B cell (primary cell): ENCODE measurements around the gene OR2T3. TPM values are rescaled to one million over a fixed set of nuclear protein-coding genes. Genes with fewer than 3 reads are reported as not detected.
"Not testable (repeated sequence)": the region's sequence is repeated elsewhere in the genome, so short reads cannot be mapped to it uniquely, and the experiment has no call there.

Experiments
- ATAC-seq: fragments of 200-7000 bp; cut with Tn5 transposase; one replicate; pipeline ENCODE4 v1.10.0; 2021; ENCODE audit warnings: low read depth, mild to moderate bottlenecking, moderate number of reproducible peaks, moderate library complexity
- CTCF ChIA-PET: fragments of 350-600 bp; sonication (Branson Sonifier 250); formaldehyde crosslinking; loops from one replicate; lab custom pipeline; 2021; ENCODE audit warnings: antibody characterized with exemption, inconsistent platforms; lab: Charles Lee
- POLR2A ChIA-PET: fragments of 350-600 bp; sonication (Branson Sonifier 250); formaldehyde crosslinking; loops from one replicate; lab custom pipeline; 2021; ENCODE audit warnings: antibody characterized with exemption; lab: Charles Lee
- DNase-seq: peaks from one replicate; pipeline ENCODE4 v3.0.0; 2013
- H2AFZ ChIP-seq: 2 replicates; pipeline ENCODE4 v1.6.1; 2012; ENCODE audit warnings: mild to moderate bottlenecking, low read depth, low read length; ENCODE audit not compliant: insufficient read depth, poor library complexity, severe bottlenecking
- H3K27ac ChIP-seq, 2 donors: 1 replicate in 1 of 2; 2 replicates in 1 of 2; pipeline ENCODE4 v1.5.1; 2012 to 2013; ENCODE audit warnings: low read length in 2 of 2, mild to moderate bottlenecking in 2 of 2, moderate library complexity in 1 of 2
- H3K27me3 ChIP-seq, 4 experiments: fragments of 200-600 bp in 1 of 4; sonication (generic) in 1 of 4; replicated peaks in 1 of 4; 1 replicate in 2 of 4; 2 replicates in 2 of 4; pipeline versions ENCODE4 v1.6.1 to v1.7.0; 2013 to 2016; ENCODE audit warnings: low read length in 3 of 4, mild to moderate bottlenecking in 2 of 4, mixed read lengths in 1 of 4, moderate library complexity in 1 of 4; ENCODE audit not compliant: insufficient read depth in 4 of 4, control insufficient read depth in 3 of 4; ENCODE audit errors: control extremely low read depth in 1 of 4
- H3K36me3 ChIP-seq, 2 experiments: replicated peaks in 1 of 2; 1 replicate in 1 of 2; 2 replicates in 1 of 2; pipeline versions ENCODE4 v1.6.1 to v1.7.1; 2013; ENCODE audit warnings: low read length in 1 of 2; ENCODE audit not compliant: insufficient read depth in 2 of 2, control insufficient read depth in 1 of 2; ENCODE audit errors: control extremely low read depth in 1 of 2, extremely low read depth in 1 of 2
- H3K4me1 ChIP-seq, 2 donors: fragments of 200-600 bp in 1 of 2; sonication (generic) in 1 of 2; 1 replicate in 1 of 2; 2 replicates in 1 of 2; pipeline versions ENCODE4 v1.5.1 to v1.6.1; 2013 to 2017; ENCODE audit warnings: low read length in 2 of 2; ENCODE audit not compliant: control insufficient read depth in 2 of 2, insufficient read depth in 2 of 2
- H3K4me2 ChIP-seq: replicated peaks from 2 replicates; pipeline ENCODE3; 2012; ENCODE audit warnings: mild to moderate bottlenecking, low read depth, low read length; ENCODE audit not compliant: poor library complexity, severe bottlenecking
- H3K4me3 ChIP-seq, 5 experiments: fragments of 200-600 bp in 1 of 5; sonication (generic) in 1 of 5; 1 replicate in 3 of 5; 2 replicates in 2 of 5; pipeline versions ENCODE4 v1.5.1 to v1.7.0; 2011 to 2016; ENCODE audit warnings: low read length in 4 of 5, mild to moderate bottlenecking in 4 of 5, low read depth in 2 of 5, control low read depth in 1 of 5, moderate library complexity in 1 of 5; ENCODE audit not compliant: insufficient read depth in 1 of 5; ENCODE audit errors: control extremely low read depth in 1 of 5, extremely low read depth in 1 of 5
- H3K79me2 ChIP-seq: fragments of 200-600 bp; sonication (generic); one replicate; pipeline ENCODE4 v1.6.0; 2016; ENCODE audit warnings: low read length; ENCODE audit not compliant: control insufficient read depth, insufficient read depth
- H3K9ac ChIP-seq: fragments of 200-600 bp; sonication (generic); 2 replicates; pipeline ENCODE4 v1.6.1; 2017; ENCODE audit warnings: mild to moderate bottlenecking, low read length, moderate library complexity
- H3K9me3 ChIP-seq, 3 donors: one replicate each; pipeline versions ENCODE4 v1.6.1 to v1.7.1; 2013; ENCODE audit warnings: low read length in 2 of 3; ENCODE audit not compliant: control insufficient read depth in 2 of 3, insufficient read depth in 1 of 3; ENCODE audit errors: control extremely low read depth in 1 of 3
- H4K20me1 ChIP-seq: 2 replicates; pipeline ENCODE4 v1.6.0; 2012; ENCODE audit warnings: mild to moderate bottlenecking, low read length; ENCODE audit not compliant: insufficient read depth, control insufficient read depth, poor library complexity, severe bottlenecking
- H3K27ac Mint-ChIP-seq: one replicate; pipeline ENCODE4 v1.8.0; 2021; ENCODE audit warnings: mixed read lengths
- H3K27me3 Mint-ChIP-seq: one replicate; pipeline ENCODE4 v1.8.0; 2021; ENCODE audit warnings: mixed read lengths
- H3K4me1 Mint-ChIP-seq: one replicate; pipeline ENCODE4 v1.8.0; 2021; ENCODE audit warnings: mixed read lengths
- H3K4me3 Mint-ChIP-seq: one replicate; pipeline ENCODE4 v1.8.0; 2021; ENCODE audit warnings: mixed read lengths
- H3K9me3 Mint-ChIP-seq: one replicate; pipeline ENCODE4 v1.8.0; 2022; ENCODE audit warnings: mixed read lengths; ENCODE audit not compliant: insufficient read depth
- CTCF ChIP-seq: fragments of 200-600 bp; IDR thresholded peaks from one replicate; pipeline ENCODE4 v1.8.0; 2022; ENCODE audit warnings: antibody characterized with exemption, mild to moderate bottlenecking
- EZH2 ChIP-seq: IDR thresholded peaks from 2 replicates; pipeline ENCODE4 v1.6.1; 2012; ENCODE audit warnings: borderline replicate concordance, low read depth, mild to moderate bottlenecking, moderate library complexity, low read length; ENCODE audit not compliant: insufficient read depth, poor library complexity, severe bottlenecking
- WGBS: methylation state at CpG from one replicate; pipeline ENCODE4 v1.1.5; 2013; ENCODE audit warnings: missing lambda C conversion rate; ENCODE audit not compliant: insufficient coverage; 5-methylcytosine and 5-hydroxymethylcytosine counted together
- intact Hi-C: fragments of 100-400 bp; cut with micrococcal nuclease; formaldehyde crosslinking; loops from one replicate; pipeline ENCODE4 v1.10.0; 2022
- polyA plus RNA-seq: library from polyadenylated mRNA; depleted of rRNA; stranded (reverse); fragments of >200 nt; gene quantifications from 2 replicates; pipeline ENCODE4 v1.2.3, GENCODE V29; 2012
- total RNA-seq, 2 donors: library from RNA; stranded (reverse); fragments of 120-200 nt in 1 of 2; gene quantifications; 1 replicate in 1 of 2; 2 replicates in 1 of 2; pipeline versions ENCODE4 v1.2.3 to v1.2.4, GENCODE V29; 2013 to 2022

The OR2T3 gene
- total and polyA plus RNA-seq, 2 donors (not counting 1 experiment from before 2014, with no cell fraction given), result 1.2 to 1.8 TPM

DNA sequence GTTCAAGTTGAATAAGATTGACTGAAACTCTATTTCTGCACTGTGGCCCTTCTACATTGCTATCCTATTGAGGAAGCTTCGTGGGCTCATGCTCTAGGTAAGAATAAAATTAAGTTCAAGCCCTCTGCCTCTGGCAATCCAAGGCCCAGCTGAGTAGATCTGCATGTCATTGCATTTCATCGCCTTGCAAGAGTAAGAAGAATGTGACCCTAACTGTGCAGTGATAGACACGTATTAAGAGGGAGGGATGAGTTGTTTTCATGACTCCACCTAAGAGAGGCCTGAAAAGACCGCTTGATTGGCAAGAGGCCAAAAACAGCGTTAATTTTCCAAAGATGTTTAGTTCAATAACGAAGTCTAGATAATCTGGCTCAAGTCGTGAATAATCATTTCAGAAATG is 14.0 kb upstream of the OR2T3 start:
- H3K4me1 Mint-ChIP-seq, H3K4me3 ChIP-seq, H3K36me3 ChIP-seq, H2AFZ ChIP-seq, H3K27me3 ChIP-seq, ATAC-seq, intact Hi-C loops, H3K9me3 Mint-ChIP-seq, H3K27ac ChIP-seq, H3K4me1 ChIP-seq, H3K4me3 Mint-ChIP-seq, CTCF ChIA-PET, DNase-seq, H3K9ac ChIP-seq, H3K27me3 Mint-ChIP-seq, H3K27ac Mint-ChIP-seq, H3K9me3 ChIP-seq, H3K79me2 ChIP-seq, H4K20me1 ChIP-seq, H3K4me2 ChIP-seq, POLR2A ChIA-PET: not testable (repeated sequence)
- WGBS, result 92% methylated on average over 4 of the region's 7 CpGs

DNA sequence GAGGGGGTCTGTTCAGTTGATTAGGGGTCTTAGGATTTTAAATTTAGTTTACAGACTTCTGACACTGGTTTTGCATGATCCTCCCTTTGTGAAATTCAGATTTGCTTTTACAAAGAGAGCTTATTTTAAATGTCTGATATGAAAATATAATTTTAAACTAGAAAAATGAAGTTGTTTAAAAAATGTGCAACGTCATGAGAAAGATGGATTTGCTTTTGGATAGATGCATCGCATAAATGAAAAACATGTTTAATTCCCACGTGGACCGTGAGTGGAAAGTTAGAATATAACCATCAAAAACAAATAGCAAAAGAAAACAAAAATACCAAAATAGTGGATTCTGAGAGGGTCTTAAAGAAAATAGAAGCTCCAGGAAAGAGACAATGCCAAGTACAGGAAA is 2.0 kb upstream of the OR2T3 start:
- no peak overlapping the region for H3K4me2 ChIP-seq
- ChIA-PET CTCF (no interaction called here), POLR2A (interaction anchor here (0.7 kb wide), 1 partner anchor 402 kb away, joined by 9 read pairs; no protein-coding TSS in a partner anchor)
- no peak for ATAC-seq
- H3K9ac ChIP-seq, result no peak overlapping the region
- H3K27me3 Mint-ChIP-seq, result no peaks in the 10 kb centered on the region
- no peak overlapping the region for H3K4me3 ChIP-seq
- intact Hi-C loops, result no loop called here
- no peaks in the 10 kb centered on the region for H3K4me1 ChIP-seq
- no CpG with 5 or more reads among the region's 4 CpGs for WGBS
- no peaks in the 10 kb centered on the region for H3K9me3 Mint-ChIP-seq
- H3K36me3 ChIP-seq, result no peaks in the 10 kb centered on the region
- H3K27ac ChIP-seq, result no peak overlapping the region
- no peak overlapping the region for H3K27ac Mint-ChIP-seq
- H3K79me2 ChIP-seq, result no peaks in the 10 kb centered on the region
- no peak overlapping the region for H2AFZ ChIP-seq
- no peak overlapping the region for H3K4me3 Mint-ChIP-seq
- H4K20me1 ChIP-seq, result no peaks in the 10 kb centered on the region
- TF ChIP-seq EZH2 (no peak), CTCF (no peak)
- no peaks in the 10 kb centered on the region for H3K27me3 ChIP-seq
- DNase-seq, result no peak
- H3K9me3 ChIP-seq, result no peaks in the 10 kb centered on the region
- no peaks in the 10 kb centered on the region for H3K4me1 Mint-ChIP-seq

GRCh38 chr1:248472111-248472510 is 1.0 kb upstream of the OR2T3 start:
- H3K79me2 ChIP-seq, H3K4me1 ChIP-seq, H3K4me1 Mint-ChIP-seq, DNase-seq, H3K9me3 Mint-ChIP-seq, H3K4me3 ChIP-seq, ATAC-seq, H3K4me2 ChIP-seq, H4K20me1 ChIP-seq, H3K27me3 ChIP-seq, H3K27ac Mint-ChIP-seq, H3K9ac ChIP-seq, CTCF ChIA-PET, intact Hi-C loops, H3K9me3 ChIP-seq, H3K4me3 Mint-ChIP-seq, H2AFZ ChIP-seq, H3K36me3 ChIP-seq, H3K27me3 Mint-ChIP-seq, H3K27ac ChIP-seq: not testable (repeated sequence)
- WGBS, result no CpG with 5 or more reads among the region's 2 CpGs
- POLR2A ChIA-PET, result interaction anchor here (0.7 kb wide), 1 partner anchor 401 kb away, joined by 9 read pairs; no protein-coding TSS in a partner anchor
